IMR-90 (cell line): ENCODE data around the gene LCE1A. TPM values are rescaled to one million over a fixed set of nuclear protein-coding genes. Genes with fewer than 3 reads are reported as not detected.

ENCODE experiments used
- ATAC-seq: fragments of 200-7000 bp; cut with Tn5 transposase; 2 replicates; pipeline ENCODE4 v1.9.1; 2020; ENCODE audit warnings: low read depth, mild to moderate bottlenecking, moderate library complexity
- BruUV-seq: library from RNA; stranded (reverse); fragments of 400-500 nt; replicated peaks from 2 replicates; lab custom pipeline; 2021; lab: Mats Ljungman, UMichigan
- CTCF ChIA-PET: fragments of 300-600 bp; formaldehyde crosslinking; extraction: SDS; loops from one replicate; lab custom pipeline; 2021; ENCODE audit warnings: antibody characterized with exemption; lab: Yijun Ruan, JAX
- POLR2A ChIA-PET: fragments of 300-600 bp; sonication (Branson Sonifier 250); formaldehyde crosslinking; loops from one replicate; lab custom pipeline; 2022; ENCODE audit warnings: antibody characterized with exemption; ENCODE audit not compliant: unreplicated experiment; lab: Charles Lee
- DNase-seq: peaks from one replicate; pipeline ENCODE4 v3.0.0; 2013
- H2AFZ ChIP-seq: replicated peaks from 2 replicates; pipeline ENCODE3; 2013; ENCODE audit warnings: low read length, mild to moderate bottlenecking; ENCODE audit not compliant: poor library complexity
- H2AK5ac ChIP-seq: 2 replicates; pipeline ENCODE4 v1.6.1; 2013; ENCODE audit warnings: low read depth, low read length, inconsistent platforms
- H2AK9ac ChIP-seq: replicated peaks from 2 replicates; pipeline ENCODE3; 2013; ENCODE audit warnings: mild to moderate bottlenecking, low read depth, low read length, moderate library complexity; ENCODE audit not compliant: poor library complexity
- H2BK120ac ChIP-seq: 2 replicates; pipeline ENCODE4 v1.6.1; 2013; ENCODE audit warnings: low read depth, low read length, inconsistent platforms
- H2BK15ac ChIP-seq: 3 replicates; pipeline ENCODE4 v1.6.1; 2013; ENCODE audit warnings: low read depth, low read length, inconsistent platforms
- H2BK20ac ChIP-seq: 2 replicates; pipeline ENCODE4 v1.6.1; 2013; ENCODE audit warnings: low read depth, mild to moderate bottlenecking, inconsistent platforms, low read length, moderate library complexity
- H2BK5ac ChIP-seq: 2 replicates; pipeline ENCODE4 v1.6.1; 2013; ENCODE audit warnings: mild to moderate bottlenecking, low read depth, low read length, inconsistent platforms; ENCODE audit not compliant: poor library complexity, severe bottlenecking
- H3K14ac ChIP-seq: replicated peaks from 2 replicates; pipeline ENCODE4 v1.6.1; 2013; ENCODE audit warnings: low read depth, low read length, inconsistent platforms
- H3K18ac ChIP-seq: 2 replicates; pipeline ENCODE4 v1.6.1; 2013; ENCODE audit warnings: low read depth, low read length, control low read depth
- H3K23ac ChIP-seq: 2 replicates; pipeline ENCODE4 v1.6.1; 2013; ENCODE audit warnings: low read depth, low read length, inconsistent platforms
- H3K27ac ChIP-seq: 2 replicates; pipeline ENCODE4 v1.5.1; 2013; ENCODE audit warnings: mild to moderate bottlenecking, control low read depth, low read length; ENCODE audit not compliant: insufficient read depth
- H3K27me3 ChIP-seq: 2 replicates; pipeline ENCODE4 v1.6.1; 2013; ENCODE audit warnings: low read length; ENCODE audit not compliant: control insufficient read depth, insufficient read depth
- H3K36me3 ChIP-seq: 2 replicates; pipeline ENCODE4 v1.6.1; 2013; ENCODE audit warnings: low read length, mixed read lengths; ENCODE audit not compliant: control insufficient read depth, insufficient read depth
- H3K4ac ChIP-seq: 2 replicates; pipeline ENCODE4 v1.6.1; 2013; ENCODE audit warnings: low read depth, low read length, inconsistent platforms
- H3K4me1 ChIP-seq: 2 replicates; pipeline ENCODE4 v1.6.1; 2013; ENCODE audit warnings: low read length, mixed read lengths; ENCODE audit not compliant: control insufficient read depth, insufficient read depth
- H3K4me2 ChIP-seq: 2 replicates; pipeline ENCODE4 v1.6.1; 2013; ENCODE audit warnings: low read depth, mild to moderate bottlenecking, control low read depth, low read length, moderate library complexity
- H3K4me3 ChIP-seq: 2 replicates; pipeline ENCODE4 v1.5.1; 2013; ENCODE audit warnings: low read depth, mild to moderate bottlenecking, control low read depth, low read length, moderate library complexity; ENCODE audit not compliant: insufficient read depth
- H3K56ac ChIP-seq: 2 replicates; pipeline ENCODE4 v1.6.1; 2013; ENCODE audit warnings: low read length, inconsistent platforms; ENCODE audit not compliant: insufficient read depth; ENCODE audit errors: extremely low read depth
- H3K79me1 ChIP-seq, 2 experiments: 2 replicates each; pipeline ENCODE4 v1.6.1; 2013; ENCODE audit warnings: low read length in 2 of 2, inconsistent platforms in 1 of 2, low read depth in 1 of 2
- H3K9ac ChIP-seq: 2 replicates; pipeline ENCODE4 v1.6.1; 2013; ENCODE audit warnings: low read depth, low read length, control low read depth
- H3K9me1 ChIP-seq: 2 replicates; pipeline ENCODE4 v1.6.1; 2013; ENCODE audit warnings: low read length, inconsistent platforms; ENCODE audit not compliant: insufficient read depth
- H3K9me3 ChIP-seq: 2 replicates; pipeline ENCODE4 v1.6.1; 2013; ENCODE audit warnings: low read length; ENCODE audit not compliant: control insufficient read depth, insufficient read depth
- H4K20me1 ChIP-seq: 2 replicates; pipeline ENCODE4 v1.6.1; 2013; ENCODE audit warnings: low read length, inconsistent platforms; ENCODE audit not compliant: insufficient read depth
- H4K5ac ChIP-seq: 2 replicates; pipeline ENCODE4 v1.6.1; 2013; ENCODE audit warnings: mild to moderate bottlenecking, low read depth, low read length, control low read depth
- H4K8ac ChIP-seq, 2 experiments: 2 replicates each; pipeline ENCODE4 v1.6.1; 2013; ENCODE audit warnings: low read depth in 2 of 2, low read length in 2 of 2, control low read depth in 1 of 2, inconsistent platforms in 1 of 2
- H4K91ac ChIP-seq: 2 replicates; pipeline ENCODE4 v1.6.1; 2013; ENCODE audit warnings: low read depth, low read length, inconsistent platforms; ENCODE audit not compliant: insufficient read depth
- CEBPB ChIP-seq: IDR thresholded peaks from 2 replicates; pipeline ENCODE4 v1.6.1; 2012; ENCODE audit warnings: low read depth, low read length, improper control_type of control experiment
- CHD1 ChIP-seq: IDR thresholded peaks from 2 replicates; pipeline ENCODE4 v1.6.1; 2012; ENCODE audit warnings: low read depth, low read length, improper control_type of control experiment
- FOS ChIP-seq: fragments of 150-350 bp; IDR thresholded peaks from 2 replicates; pipeline ENCODE4 v1.6.1; 2016; ENCODE audit warnings: low read depth, low read length
- MAFK ChIP-seq: IDR thresholded peaks from 2 replicates; pipeline ENCODE4 v1.6.1; 2012; ENCODE audit warnings: low read depth, low read length, improper control_type of control experiment
- NFE2L2 ChIP-seq: fragments of 150-350 bp; IDR thresholded peaks from 2 replicates; pipeline ENCODE4 v1.6.1; 2016; ENCODE audit warnings: low read depth, mild to moderate bottlenecking, low read length
- POLR2A ChIP-seq: IDR thresholded peaks from 2 replicates; pipeline ENCODE4 v1.6.1; 2012; ENCODE audit warnings: mild to moderate bottlenecking, low read depth, low read length
- RAD21 ChIP-seq: IDR thresholded peaks from 2 replicates; pipeline ENCODE4 v1.6.1; 2012; ENCODE audit warnings: low read length, improper control_type of control experiment
- RCOR1 ChIP-seq: IDR thresholded peaks from 2 replicates; pipeline ENCODE4 v1.6.1; 2012; ENCODE audit warnings: mild to moderate bottlenecking, low read length, improper control_type of control experiment; ENCODE audit not compliant: insufficient replicate concordance
- RFX5 ChIP-seq: IDR thresholded peaks from 2 replicates; pipeline ENCODE4 v1.8.0; 2012; ENCODE audit warnings: low read depth, mild to moderate bottlenecking, low read length, moderate library complexity
- dilution Hi-C: fragments of 300-500 bp; cut with HindIII; formaldehyde crosslinking; loops from one replicate; pipeline ENCODE4 v1.14.3; 2018; ENCODE audit warnings: low sequenced_read_pairs; ENCODE audit not compliant: unreplicated experiment
- in situ Hi-C: fragments of 300-500 bp; cut with MboI; formaldehyde crosslinking; loops from 3 replicates; pipeline ENCODE4 v1.14.3; 2019; ENCODE audit warnings: low sequenced_read_pairs, inconsistent platforms, mixed read lengths
- intact Hi-C: fragments of 100-400 bp; cut with micrococcal nuclease; formaldehyde crosslinking; loops from 2 replicates; pipeline ENCODE4 v1.10.0; 2022
- polyA plus RNA-seq, 3 experiments: library from polyadenylated mRNA; depleted of rRNA; stranded (reverse); fragments of >200 nt; gene quantifications; 2 replicates each; pipeline ENCODE4 v1.2.3, GENCODE V29; 2012; ENCODE audit warnings: low replicate concordance in 1 of 3
- total RNA-seq: library from RNA; depleted of rRNA; stranded (reverse); fragments of >200 nt; gene quantifications from 2 replicates; pipeline ENCODE4 v1.2.3, GENCODE V29; 2012
- TF ChIP-seq, protein P1 (sequence below): fragments of 150-350 bp; IDR thresholded peaks from 2 replicates; pipeline ENCODE4 v1.6.1; 2017; ENCODE audit warnings: mild to moderate bottlenecking, antibody characterized with exemption, low read length, low read depth

LCE1A gene
- total and polyA plus RNA-seq, 2 of the 4 experiments (the other 2 are of a cell fraction): not detected

- Histone ChIP-seq H3K56ac (no peak overlapping the region), H2AFZ (no peak overlapping the region), H4K20me1 (no peaks in the 10 kb centered on the region), H3K9me3 (no peaks in the 10 kb centered on the region), H2BK20ac (no peak overlapping the region), H4K5ac (no peak overlapping the region), H3K9ac (no peak overlapping the region), H2AK5ac (no peak overlapping the region), H3K9me1 (no peaks in the 10 kb centered on the region), H3K27ac (no peak overlapping the region), H3K79me1 (no peaks in the 10 kb centered on the region), H3K4me1 (no peaks in the 10 kb centered on the region), H2AK9ac (no peak overlapping the region), H3K14ac (no peak overlapping the region), H2BK120ac (no peak overlapping the region), H2BK15ac (no peak overlapping the region), H4K91ac (no peak overlapping the region), H3K36me3 (no peaks in the 10 kb centered on the region), H3K4me2 (no peak overlapping the region), H3K4ac (no peak overlapping the region), H3K23ac (no peak overlapping the region), H2BK5ac (no peak overlapping the region), H3K18ac (no peak overlapping the region), H3K27me3 (no peaks in the 10 kb centered on the region), H4K8ac (no peak overlapping the region), H3K4me3 (no peak overlapping the region)
- DNase-seq (no peak), ATAC-seq (no peak)
- TF ChIP-seq RAD21 (no peak), RFX5 (no peak), CHD1 (no peak), RCOR1 (no peak), CEBPB (no peak), FOS (no peak), MAFK (no peak), POLR2A (no peak), NFE2L2 (no peak)
- TF ChIP-seq, protein P1, sequence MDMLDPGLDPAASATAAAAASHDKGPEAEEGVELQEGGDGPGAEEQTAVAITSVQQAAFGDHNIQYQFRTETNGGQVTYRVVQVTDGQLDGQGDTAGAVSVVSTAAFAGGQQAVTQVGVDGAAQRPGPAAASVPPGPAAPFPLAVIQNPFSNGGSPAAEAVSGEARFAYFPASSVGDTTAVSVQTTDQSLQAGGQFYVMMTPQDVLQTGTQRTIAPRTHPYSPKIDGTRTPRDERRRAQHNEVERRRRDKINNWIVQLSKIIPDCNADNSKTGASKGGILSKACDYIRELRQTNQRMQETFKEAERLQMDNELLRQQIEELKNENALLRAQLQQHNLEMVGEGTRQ: no peak
- BruUV-seq: no TSS peak
- dilution Hi-C loops (no loop called here), intact Hi-C loops (no loop called here), in situ Hi-C loops (no loop called here)
- POLR2A ChIA-PET: no interaction called here
- CTCF ChIA-PET: no interaction called here
These were observed 37.2 kb downstream of the LCE1A start for GRCh38 chr1:152864443-152864842.
